ENCODE results near the gene SLC1A4. TPM values are rescaled to one million over a fixed set of nuclear protein-coding genes. Genes with fewer than 3 reads are reported as not detected.

Gene SLC1A4
- total RNA-seq, 2 donors from 2014 or later: 21.2 to 33.2 TPM

DNA sequence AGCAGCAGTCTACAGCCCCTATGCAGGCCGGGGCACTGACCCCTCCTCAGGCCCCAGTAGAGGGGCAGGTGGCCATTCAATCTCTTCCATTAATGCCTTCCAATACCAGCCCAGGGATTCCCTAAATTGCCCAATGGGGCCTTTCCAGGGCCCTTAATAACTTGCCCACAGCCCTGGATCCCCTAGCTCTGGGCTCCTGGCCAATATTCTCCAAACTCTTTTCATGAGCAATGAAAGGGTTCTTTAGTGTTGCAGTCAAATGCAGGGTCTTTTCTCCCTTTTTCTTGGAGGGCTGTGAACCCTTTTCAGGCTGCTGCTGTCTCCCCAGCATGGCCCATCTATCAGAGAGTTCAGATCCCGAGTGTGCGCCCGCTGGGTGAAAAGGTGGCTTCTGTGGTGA is 41.3 kb upstream of the SLC1A4 start:
- Histone ChIP-seq H3K27ac (no peak overlapping the region), H3K4me3 (no peak overlapping the region), H3K9me3 (no peaks in the 10 kb centered on the region), H3K36me3 (no peaks in the 10 kb centered on the region), H3K4me1 (replicated peaks) (no peaks in the 10 kb centered on the region), H3K27me3 (replicated peaks; ENCODE audit: insufficient read depth) (no peaks in the 10 kb centered on the region)
- no peak for DNase-seq (ENCODE audit: low spot score)
- intact Hi-C loops (cut with DNase I): no loop called here
- TF ChIP-seq POLR2A (IDR thresholded peaks at IDR 0.05): no peak
- TF ChIP-seq, protein P1, sequence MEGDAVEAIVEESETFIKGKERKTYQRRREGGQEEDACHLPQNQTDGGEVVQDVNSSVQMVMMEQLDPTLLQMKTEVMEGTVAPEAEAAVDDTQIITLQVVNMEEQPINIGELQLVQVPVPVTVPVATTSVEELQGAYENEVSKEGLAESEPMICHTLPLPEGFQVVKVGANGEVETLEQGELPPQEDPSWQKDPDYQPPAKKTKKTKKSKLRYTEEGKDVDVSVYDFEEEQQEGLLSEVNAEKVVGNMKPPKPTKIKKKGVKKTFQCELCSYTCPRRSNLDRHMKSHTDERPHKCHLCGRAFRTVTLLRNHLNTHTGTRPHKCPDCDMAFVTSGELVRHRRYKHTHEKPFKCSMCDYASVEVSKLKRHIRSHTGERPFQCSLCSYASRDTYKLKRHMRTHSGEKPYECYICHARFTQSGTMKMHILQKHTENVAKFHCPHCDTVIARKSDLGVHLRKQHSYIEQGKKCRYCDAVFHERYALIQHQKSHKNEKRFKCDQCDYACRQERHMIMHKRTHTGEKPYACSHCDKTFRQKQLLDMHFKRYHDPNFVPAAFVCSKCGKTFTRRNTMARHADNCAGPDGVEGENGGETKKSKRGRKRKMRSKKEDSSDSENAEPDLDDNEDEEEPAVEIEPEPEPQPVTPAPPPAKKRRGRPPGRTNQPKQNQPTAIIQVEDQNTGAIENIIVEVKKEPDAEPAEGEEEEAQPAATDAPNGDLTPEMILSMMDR (IDR thresholded peaks at IDR 0.05): no peak
- no peak for TF ChIP-seq POLR2AphosphoS5 (IDR thresholded peaks at IDR 0.05)
- 85% methylated on average over 4 of the region's 4 CpGs for WGBS

DNA sequence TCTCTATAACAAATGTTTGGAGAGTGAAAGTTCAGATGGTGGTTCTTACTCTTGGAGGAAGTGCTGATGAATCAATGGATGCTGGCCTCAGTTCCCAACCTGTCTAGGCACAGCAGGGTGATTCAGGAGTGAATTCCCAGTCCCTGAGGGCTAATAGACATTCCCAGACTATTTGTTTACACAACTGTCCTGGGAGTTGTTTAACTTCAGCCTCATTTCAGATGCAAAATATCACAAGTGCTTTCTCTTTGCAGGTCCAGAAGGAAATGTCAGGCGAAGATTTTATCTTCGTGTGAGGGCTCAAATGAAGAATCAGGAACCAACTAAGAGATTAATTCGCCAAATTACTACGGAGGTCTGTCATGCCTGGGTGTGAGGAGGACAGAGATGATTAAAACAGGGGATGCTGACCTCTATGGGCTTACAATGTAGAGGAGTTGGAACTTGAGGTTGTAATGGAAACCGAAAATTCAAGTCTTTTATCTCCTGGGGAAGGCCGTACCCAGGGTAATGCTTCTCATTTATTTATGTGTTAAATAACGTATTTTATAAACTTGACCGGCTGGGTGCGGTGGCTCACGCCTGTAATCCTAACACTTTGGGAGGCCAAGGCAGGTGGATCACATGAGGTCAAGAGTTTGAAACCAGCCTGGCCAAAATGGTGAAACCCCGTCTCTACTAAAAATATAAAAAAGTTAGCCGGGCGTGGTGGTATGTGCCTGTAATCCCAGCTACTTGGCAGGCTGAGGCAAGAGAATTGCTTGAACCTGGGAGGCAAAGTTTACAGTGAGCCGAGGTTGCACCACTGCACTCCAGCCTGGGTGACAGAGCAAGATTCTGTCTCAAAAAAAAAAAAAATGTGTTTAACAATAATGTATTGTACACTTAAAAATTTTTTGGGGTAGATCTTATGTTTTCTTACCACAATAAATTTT is 38.7 kb upstream of the SLC1A4 start:
- Histone ChIP-seq H3K27ac (no peak overlapping the region), H3K9me3 (no peaks in the 10 kb centered on the region), H3K36me3 (no peaks in the 10 kb centered on the region), H3K4me1 (replicated peaks) (no peaks in the 10 kb centered on the region), H3K27me3 (replicated peaks; ENCODE audit: insufficient read depth) (no peaks in the 10 kb centered on the region), H3K4me3 (no peak overlapping the region)
- DNase-seq (ENCODE audit: low spot score): no peak
- intact Hi-C loops (cut with DNase I): no loop called here
- no peak for TF ChIP-seq POLR2AphosphoS5 (IDR thresholded peaks at IDR 0.05)
- TF ChIP-seq, protein P1 (IDR thresholded peaks at IDR 0.05): no peak
- no peak for TF ChIP-seq POLR2A (IDR thresholded peaks at IDR 0.05)
- WGBS: 61% methylated on average over 14 of the region's 14 CpGs

DNA sequence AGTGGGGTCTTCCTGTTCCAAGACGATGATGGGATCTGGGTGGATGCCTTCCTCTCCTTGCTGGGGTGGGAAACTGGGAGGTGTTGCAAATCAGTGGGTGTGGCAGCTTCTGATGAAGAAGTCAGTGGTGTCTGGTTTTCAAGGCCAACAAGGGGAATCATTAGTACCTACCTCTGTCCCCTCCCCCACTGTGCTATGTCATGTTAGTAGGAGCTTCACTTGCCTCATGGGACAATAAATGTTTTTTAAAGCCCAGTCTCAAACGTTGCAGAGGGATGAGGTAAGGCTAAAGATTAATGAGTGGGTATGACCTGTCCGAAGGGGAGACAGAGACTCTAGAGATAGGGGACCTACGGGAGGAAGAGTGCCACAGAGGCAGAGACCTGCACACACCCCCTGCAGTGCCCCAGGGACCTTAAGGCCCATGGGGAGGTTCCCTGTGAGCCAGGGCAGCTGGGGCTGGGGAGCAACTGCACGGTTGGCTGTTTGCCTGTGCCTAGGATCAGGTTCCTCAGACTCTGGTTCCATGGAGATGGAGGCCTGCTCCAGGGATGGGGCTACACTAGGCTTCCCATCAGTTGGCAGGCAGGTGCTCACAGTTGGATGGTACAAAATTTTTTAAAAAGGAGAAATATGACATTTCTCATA is 37.8 kb upstream of the SLC1A4 start:
- Histone ChIP-seq H3K4me1 (replicated peaks) (no peaks in the 10 kb centered on the region), H3K36me3 (no peaks in the 10 kb centered on the region), H3K27ac (no peak overlapping the region), H3K27me3 (replicated peaks; ENCODE audit: insufficient read depth) (no peaks in the 10 kb centered on the region), H3K4me3 (no peak overlapping the region), H3K9me3 (no peaks in the 10 kb centered on the region)
- intact Hi-C loops (cut with DNase I): no loop called here
- TF ChIP-seq, protein P1 (IDR thresholded peaks at IDR 0.05): no peak
- TF ChIP-seq POLR2AphosphoS5 (IDR thresholded peaks at IDR 0.05) (no peak), POLR2A (IDR thresholded peaks at IDR 0.05) (no peak)
- DNase-seq (ENCODE audit: low spot score): no peak
- WGBS: 78% methylated on average over 5 of the region's 5 CpGs

DNA sequence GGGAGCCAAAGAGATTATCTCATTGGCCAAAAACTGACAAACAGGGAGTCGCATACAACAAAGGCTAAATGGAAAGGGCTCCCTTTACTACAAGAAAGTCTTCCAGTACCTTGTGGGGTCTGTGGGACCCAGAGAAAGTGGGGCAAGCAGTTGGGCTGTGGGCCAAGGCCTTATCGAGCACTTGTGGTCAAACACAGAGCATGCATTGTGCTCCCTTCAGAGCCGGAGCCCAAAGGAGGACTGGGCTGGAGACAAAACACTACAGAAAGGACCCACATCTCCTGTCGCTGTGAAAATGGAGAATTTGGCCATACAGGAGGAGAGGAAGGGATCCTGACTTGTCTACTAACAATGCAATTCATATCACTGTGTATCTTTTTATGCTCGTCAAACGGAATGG is 37.1 kb upstream of the SLC1A4 start:
- Histone ChIP-seq H3K27me3 (replicated peaks; ENCODE audit: insufficient read depth) (no peaks in the 10 kb centered on the region), H3K4me1 (replicated peaks) (no peaks in the 10 kb centered on the region), H3K4me3 (no peak overlapping the region), H3K9me3 (no peaks in the 10 kb centered on the region), H3K27ac (no peak overlapping the region), H3K36me3 (no peaks in the 10 kb centered on the region)
- WGBS: 72% methylated on average over 6 of the region's 6 CpGs
- intact Hi-C loops (cut with DNase I): no loop called here
- TF ChIP-seq POLR2AphosphoS5 (IDR thresholded peaks at IDR 0.05) (no peak), POLR2A (IDR thresholded peaks at IDR 0.05) (no peak)
- TF ChIP-seq, protein P1 (IDR thresholded peaks at IDR 0.05): no peak
- no peak for DNase-seq (ENCODE audit: low spot score)

Data from prostate gland (tissue), 2 donors.